GM10266 (cell line): ENCODE data around the gene HS6ST1.

ENCODE experiments used
- DNase-seq: peaks from one replicate; pipeline ENCODE4 v3.0.0; 2012; ENCODE audit errors: extremely low spot score
- CTCF ChIP-seq: IDR thresholded peaks from 2 replicates; pipeline ENCODE4 v1.5.1; 2012; ENCODE audit warnings: mild to moderate bottlenecking, low read depth; ENCODE audit not compliant: control insufficient read depth, insufficient read depth; ENCODE audit errors: missing control alignments

The HS6ST1 gene

DNA sequence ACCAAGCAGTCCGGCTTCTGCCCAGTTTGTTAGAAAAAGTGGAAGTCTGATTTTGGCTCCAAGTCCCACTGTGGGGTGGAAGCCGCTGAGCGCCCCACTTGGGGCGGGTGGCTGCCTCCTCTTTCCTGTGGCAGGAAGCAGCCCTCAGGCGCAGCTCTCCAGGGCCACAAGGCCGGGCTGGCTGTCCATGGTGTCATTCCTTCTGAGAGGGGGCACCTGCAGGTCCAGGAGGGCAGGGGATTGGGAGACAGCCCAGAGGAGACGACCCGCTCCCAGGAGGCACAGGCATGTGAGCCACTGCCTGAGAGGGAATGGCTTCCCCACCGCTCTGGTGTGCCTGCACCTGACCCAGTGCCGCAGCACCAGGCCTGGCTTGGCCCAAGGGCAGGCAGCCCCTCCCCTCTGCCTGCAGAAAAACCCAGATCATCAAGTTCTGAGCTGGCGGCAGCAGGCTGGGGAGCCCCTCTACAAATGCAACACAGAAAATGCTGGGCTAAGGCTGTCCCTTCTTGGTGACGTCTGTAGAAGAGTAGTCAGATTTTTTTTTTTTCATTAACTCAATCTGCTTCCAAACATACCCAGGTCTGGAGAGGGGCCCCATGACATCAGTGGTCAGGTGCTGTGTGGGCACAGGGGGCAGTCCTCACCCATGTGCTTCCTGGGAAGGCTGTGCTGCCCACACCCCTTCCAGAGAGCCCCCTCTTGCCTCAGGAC, 38.4 kb downstream of the HS6ST1 start:
- no peak for TF ChIP-seq CTCF
- no peak for DNase-seq

- DNase-seq = no peak
- TF ChIP-seq CTCF = no peak
Observed at GRCh38 chr2:128279786-128280157, 38.9 kb downstream of the HS6ST1 start.

DNA sequence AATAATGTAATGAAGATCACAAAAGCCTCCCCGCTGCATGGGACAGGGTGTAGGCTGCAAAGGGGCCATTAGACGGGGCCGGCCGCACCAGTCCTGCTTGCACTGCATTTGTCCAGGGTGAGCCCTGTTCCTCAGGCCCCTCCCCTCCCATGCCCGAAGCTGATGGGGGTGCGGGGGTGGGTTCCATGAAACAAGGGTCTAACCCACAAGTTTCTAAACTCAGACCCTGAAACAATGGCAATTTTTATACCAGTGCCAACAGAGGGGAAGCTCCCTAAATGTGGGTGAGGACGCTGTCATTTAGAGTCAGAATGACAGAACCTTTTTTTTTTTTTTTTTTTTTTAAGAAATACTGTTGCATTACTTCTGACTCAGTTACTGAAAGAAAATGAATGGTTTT, 39.7 kb downstream of the HS6ST1 start:
- TF ChIP-seq CTCF = no peak
- DNase-seq = no peak

DNA sequence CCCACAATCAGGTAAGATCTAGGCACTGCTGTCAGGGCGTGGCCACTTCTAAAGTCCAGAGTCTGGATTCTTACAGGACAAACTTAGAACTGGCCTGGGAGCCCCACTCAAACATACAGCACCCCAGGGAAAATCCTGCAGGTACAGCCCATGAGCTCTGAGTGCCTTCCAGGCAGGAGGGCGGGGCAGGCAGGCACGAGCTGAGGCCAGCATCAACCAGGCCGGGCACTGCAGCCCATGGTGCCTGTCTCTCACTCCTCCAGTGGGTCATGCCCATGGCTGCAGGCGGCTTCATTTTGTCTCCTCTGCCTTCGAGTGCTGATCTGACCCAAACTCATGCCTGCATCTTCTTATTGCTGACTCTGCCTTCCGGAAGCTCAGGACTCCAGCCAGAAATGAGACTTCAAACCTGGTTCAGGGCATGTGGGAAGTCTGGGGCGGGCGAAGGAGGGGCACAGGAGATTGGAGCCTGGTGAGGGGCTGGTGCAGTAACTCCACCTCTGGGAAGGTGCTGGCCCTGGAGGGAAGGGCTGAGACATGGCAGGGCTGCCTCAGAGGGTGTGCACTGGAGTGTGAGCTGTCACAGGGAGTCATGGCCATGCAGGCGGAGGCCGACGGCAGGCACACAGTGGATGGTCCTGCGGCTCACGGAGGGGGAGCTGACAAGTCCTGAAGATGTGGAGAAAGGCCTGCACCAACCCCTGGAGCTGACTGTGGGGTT, 40.5 kb downstream of the HS6ST1 start:
- no peak for TF ChIP-seq CTCF
- DNase-seq = no peak

GRCh38 chr2:128276878-128277675, 41.6 kb downstream of the HS6ST1 start:
- no peak for TF ChIP-seq CTCF
- DNase-seq = no peak

DNA sequence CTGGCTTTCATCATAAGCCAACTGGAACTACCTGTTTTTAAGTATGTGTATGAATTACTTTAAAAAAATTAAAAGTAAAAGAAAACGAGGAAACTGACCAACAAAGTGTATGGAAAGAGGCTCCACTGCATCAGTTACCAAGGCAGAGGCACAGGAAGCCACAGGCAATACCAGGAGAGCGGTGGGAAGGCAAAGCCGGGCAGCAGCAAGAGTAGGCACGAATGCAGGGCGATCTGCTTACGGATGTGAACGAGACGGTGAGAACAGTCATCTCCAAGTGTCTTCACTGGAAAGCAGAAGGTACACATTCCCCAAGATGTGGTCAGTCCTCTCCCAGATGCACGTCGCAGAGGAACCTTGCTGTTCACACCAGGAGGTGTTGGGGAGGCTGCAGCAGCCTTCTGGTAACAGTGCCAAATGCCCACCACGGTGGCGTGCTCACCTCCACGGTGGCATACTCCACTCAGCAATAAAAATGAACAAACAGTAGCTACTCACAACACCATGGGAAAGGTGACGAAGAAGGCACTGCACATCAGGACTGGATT, 43.1 kb downstream of the HS6ST1 start:
- no peak for DNase-seq
- no peak for TF ChIP-seq CTCF
